A549 (cell line): ENCODE measurements around the gene PFDN1. TPM values are rescaled to one million over a fixed set of nuclear protein-coding genes. Genes with fewer than 3 reads are reported as not detected.

ENCODE experiments used
- ATAC-seq, 2 experiments: fragments of 200-7000 bp in 1 of 2; fragments of >200 bp in 1 of 2; cut with Nextera tagmentation in 1 of 2; cut with Tn5 transposase in 1 of 2; 3 replicates each; pipeline versions ENCODE4 v1.8.0 to v1.9.1; 2018 to 2020; ENCODE audit warnings: mild to moderate bottlenecking in 1 of 2, moderate library complexity in 1 of 2
- CTCF ChIA-PET: fragments of 300-600 bp; sonication (Branson Sonifier 250); formaldehyde crosslinking; extraction: SDS; loops from one replicate; lab custom pipeline; 2021; ENCODE audit warnings: antibody characterized with exemption, inconsistent platforms; lab: Yijun Ruan, JAX
- POLR2A ChIA-PET: fragments of 350-600 bp; formaldehyde crosslinking; extraction: SDS; loops from one replicate; lab custom pipeline; 2021; ENCODE audit warnings: antibody characterized with exemption, inconsistent platforms; lab: Yijun Ruan, JAX
- DNase-seq, 2 experiments: peaks; one replicate each; pipeline versions ENCODE4 v3.0.0 to v3.0.0-alpha.2; 2011 to 2016; ENCODE audit warnings: low read depth in 1 of 2, low spot score in 1 of 2
- FAIRE-seq: peaks from 2 replicates; lab custom pipeline; 2011; peaks lifted over from hg19 to GRCh38; lab: Jason Lieb, UNC
- H3K27ac ChIP-seq, 2 experiments: fragments of >200 bp; sonication (Bioruptor Twin); formaldehyde crosslinking; 3 replicates each; pipeline ENCODE4 v1.5.1; 2016 to 2017
- H3K4me1 ChIP-seq: fragments of >200 bp; sonication (Bioruptor Twin); formaldehyde crosslinking; 3 replicates; pipeline ENCODE4 v1.6.1; 2016
- H3K4me2 ChIP-seq: fragments of >200 bp; sonication (Bioruptor Twin); formaldehyde crosslinking; 3 replicates; pipeline ENCODE4 v1.6.1; 2016
- H3K4me3 ChIP-seq: fragments of >200 bp; sonication (Bioruptor Twin); formaldehyde crosslinking; 3 replicates; pipeline ENCODE4 v1.5.1; 2016
- H3K9me3 ChIP-seq: fragments of >200 bp; sonication (Bioruptor Twin); formaldehyde crosslinking; 3 replicates; pipeline ENCODE4 v1.6.1; 2016
- CEBPB ChIP-seq, 2 experiments: fragments of >200 bp in 1 of 2; sonication (Bioruptor Twin) in 1 of 2; formaldehyde crosslinking in 1 of 2; IDR thresholded peaks; 2 replicates each; pipeline ENCODE4 v1.6.1; 2012 to 2016
- EHF ChIP-seq: fragments of 250-450 bp; sonication (Bioruptor Pico); IDR thresholded peaks from 2 replicates; pipeline ENCODE4 v1.5.0; 2020; ENCODE audit warnings: mild to moderate bottlenecking
- EP300 ChIP-seq, 2 experiments: fragments of >200 bp; sonication (Bioruptor Twin); formaldehyde crosslinking; IDR thresholded peaks; 2 replicates in 1 of 2; 3 replicates in 1 of 2; pipeline ENCODE4 v1.6.1; 2016 to 2017
- FOSB ChIP-seq: fragments of 250-450 bp; sonication (Bioruptor Pico); IDR thresholded peaks from 2 replicates; pipeline ENCODE4 v1.5.0; 2020; ENCODE audit warnings: mild to moderate bottlenecking, moderate library complexity
- FOXS1 ChIP-seq: fragments of 250-450 bp; sonication (Bioruptor Pico); IDR thresholded peaks from 2 replicates; pipeline ENCODE4 v1.5.0; 2020; ENCODE audit warnings: mild to moderate bottlenecking, moderate library complexity
- HDAC2 ChIP-seq: fragments of 200-600 bp; sonication (generic); IDR thresholded peaks from 2 replicates; pipeline ENCODE4 v1.6.1; 2016
- HEYL ChIP-seq: fragments of 250-450 bp; sonication (Bioruptor Pico); IDR thresholded peaks from 2 replicates; pipeline ENCODE4 v1.8.0; 2021; ENCODE audit warnings: mild to moderate bottlenecking, moderate library complexity
- HOXB13 ChIP-seq: fragments of 250-450 bp; sonication (Bioruptor Pico); IDR thresholded peaks from 2 replicates; pipeline ENCODE4 v1.5.0; 2020; ENCODE audit warnings: low read depth, mild to moderate bottlenecking, moderate library complexity
- HOXB5 ChIP-seq: fragments of 250-450 bp; sonication (Bioruptor Pico); IDR thresholded peaks from 2 replicates; pipeline ENCODE4 v1.5.0; 2020; ENCODE audit warnings: mild to moderate bottlenecking, moderate library complexity
- JUN ChIP-seq, 2 experiments: fragments of >200 bp; sonication (Bioruptor Twin); formaldehyde crosslinking; IDR thresholded peaks; 2 replicates in 1 of 2; 3 replicates in 1 of 2; pipeline ENCODE4 v1.6.1; 2016 to 2017
- JUNB ChIP-seq: fragments of >200 bp; sonication (Bioruptor Twin); formaldehyde crosslinking; IDR thresholded peaks from 2 replicates; pipeline ENCODE4 v1.6.1; 2016
- MYC ChIP-seq: IDR thresholded peaks from 2 replicates; pipeline ENCODE4 v1.6.1; 2012; ENCODE audit warnings: mild to moderate bottlenecking, inconsistent platforms, low read length, improper control_type of control experiment, borderline replicate concordance
- PHF8 ChIP-seq: fragments of 200-600 bp; sonication (generic); IDR thresholded peaks from 2 replicates; pipeline ENCODE4 v1.6.1; 2016; ENCODE audit warnings: low read depth, mild to moderate bottlenecking, antibody characterized with exemption, moderate library complexity, borderline replicate concordance
- RARB ChIP-seq: fragments of 250-450 bp; sonication (Bioruptor Pico); IDR thresholded peaks from 2 replicates; pipeline ENCODE4 v1.8.0; 2021; ENCODE audit warnings: mild to moderate bottlenecking, moderate library complexity
- RFX5 ChIP-seq: fragments of 450-650 bp; IDR thresholded peaks from 2 replicates; pipeline ENCODE4 v1.7.1; 2014; ENCODE audit warnings: antibody characterized with exemption, mild to moderate bottlenecking, moderate library complexity
- SREBF2 ChIP-seq: fragments of 450-650 bp; IDR thresholded peaks from 2 replicates; pipeline ENCODE4 v1.6.1; 2014; ENCODE audit warnings: mild to moderate bottlenecking, moderate library complexity
- TP53 ChIP-seq: fragments of 250-450 bp; sonication (Bioruptor Pico); IDR thresholded peaks from 2 replicates; pipeline ENCODE4 v1.5.0; 2021; ENCODE audit warnings: mild to moderate bottlenecking, moderate library complexity
- ZSCAN20 ChIP-seq: fragments of 250-450 bp; sonication (Bioruptor Pico); IDR thresholded peaks from 2 replicates; pipeline ENCODE4 v1.8.0; 2022; ENCODE audit warnings: mild to moderate bottlenecking, moderate library complexity
- WGBS: methylation state at CpG from one replicate; pipeline ENCODE4 v1.1.6; 2017; ENCODE audit errors: missing lambda C conversion rate; 5-methylcytosine and 5-hydroxymethylcytosine counted together
- polyA plus RNA-seq, 4 experiments: library from polyadenylated mRNA; depleted of rRNA in 3 of 4; stranded (reverse); fragments of >200 nt; fragmentation: RNase III in 1 of 4; extraction: RNeasy Plus Mini Kit Qiagen cat#74134 plus additional on column Dnase treatment in 1 of 4; gene quantifications; 2 replicates in 3 of 4; 3 replicates in 1 of 4; pipeline ENCODE4 v1.2.3, GENCODE V29; 2011 to 2017
- TF ChIP-seq, protein P1 (sequence below): fragments of >200 bp; sonication (Bioruptor Twin); formaldehyde crosslinking; IDR thresholded peaks from 3 replicates; pipeline ENCODE4 v1.5.1; 2016
- TF ChIP-seq, protein P2 (sequence below): IDR thresholded peaks from 2 replicates; pipeline ENCODE4 v1.6.1; 2012
- TF ChIP-seq, protein P3 (sequence below): IDR thresholded peaks from 2 replicates; pipeline ENCODE4 v1.6.1; 2012
- TF ChIP-seq, protein P4 (sequence below): fragments of 250-450 bp; sonication (Bioruptor Pico); IDR thresholded peaks from 2 replicates; pipeline ENCODE4 v1.5.0; 2021; ENCODE audit warnings: mild to moderate bottlenecking, moderate library complexity, borderline replicate concordance
- TF ChIP-seq, protein P5 (sequence below): fragments of 200-600 bp; sonication (generic); IDR thresholded peaks from 2 replicates; pipeline ENCODE4 v1.6.1; 2016; ENCODE audit warnings: antibody characterized with exemption, mild to moderate bottlenecking, moderate library complexity
- TF ChIP-seq, protein P6 (sequence below): fragments of 150-350 bp; IDR thresholded peaks from 2 replicates; pipeline ENCODE4 v1.6.1; 2014; ENCODE audit warnings: low read depth, mild to moderate bottlenecking, low read length
- TF ChIP-seq, protein P7 (sequence below): fragments of 250-450 bp; sonication (Bioruptor Pico); IDR thresholded peaks from 2 replicates; pipeline ENCODE4 v1.5.0; 2020; ENCODE audit warnings: low read depth, mild to moderate bottlenecking, moderate library complexity

The PFDN1 gene
- polyA plus RNA-seq, 2 of the 4 experiments (the other 2 are of a cell fraction): 90.4 to 201 TPM

DNA sequence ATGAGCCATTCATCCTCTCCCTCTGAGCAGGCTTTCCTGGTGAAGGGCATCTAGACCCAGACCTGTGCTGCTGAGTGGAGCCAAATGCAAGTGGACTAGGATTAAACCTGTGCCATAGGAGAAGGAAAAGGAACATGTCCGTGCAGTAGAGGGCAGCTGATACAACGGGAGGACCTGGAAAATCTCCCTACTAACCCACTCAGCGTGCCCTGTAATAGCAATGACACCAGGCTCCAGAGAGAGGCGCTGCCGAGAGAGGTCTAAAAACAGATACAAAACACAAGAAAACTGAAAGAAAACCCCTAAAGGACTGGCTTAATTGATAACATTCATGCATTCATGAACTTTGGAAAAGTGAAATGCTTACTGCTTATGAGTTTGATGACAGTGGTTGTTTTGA lies 60.8 kb downstream of the PFDN1 start:
- no peak overlapping the region for H3K4me2 ChIP-seq

DNA sequence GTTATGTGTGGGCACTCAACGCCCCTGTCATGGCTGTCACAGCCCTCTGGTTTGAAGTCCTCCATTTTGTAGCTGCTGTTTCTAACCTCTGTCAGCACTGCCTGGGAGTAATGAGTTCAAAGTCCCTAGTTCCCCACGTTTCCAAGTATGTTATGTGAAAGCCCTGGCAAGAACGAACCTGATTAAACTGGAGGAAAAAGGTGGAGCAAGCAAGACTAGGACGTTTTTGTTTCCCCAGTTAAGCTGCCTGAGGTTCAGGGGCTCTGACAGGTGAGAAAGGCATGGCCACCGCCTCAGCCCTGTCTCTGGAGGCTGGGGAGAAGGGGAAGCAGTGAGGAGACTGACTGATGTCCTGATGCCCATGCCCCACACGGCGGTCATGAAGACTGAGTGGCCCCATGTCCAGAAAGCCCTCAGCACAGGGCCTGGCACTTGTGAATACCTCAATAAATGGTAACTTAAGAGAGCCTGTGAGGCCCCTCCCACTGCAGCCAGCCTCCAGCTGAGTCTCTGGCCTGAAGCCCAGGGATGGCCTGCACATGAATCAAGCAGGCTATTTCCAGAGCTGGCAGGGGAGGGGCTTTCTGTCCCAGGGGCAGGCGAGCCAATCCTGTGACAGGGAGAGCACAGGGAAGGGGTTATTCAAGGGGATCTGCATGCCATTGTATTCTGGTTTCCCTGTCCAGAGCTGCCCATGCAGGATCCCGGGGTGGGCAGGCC lies 61.8 kb downstream of the PFDN1 start:
- CTCF ChIA-PET: interaction anchor here (1.0 to 42.9 kb wide), 10 partner anchors 13 to 399 kb away, joined by 3 to 1613 read pairs (median 4); partner anchors contain the start of genes HBEGF, PFDN1 and SLC4A9
- Histone ChIP-seq H3K27ac (peak overlapping the region in 1 of 2 experiments; percentile 54; a peak in 2 of 6 replicates), H3K9me3 (no peaks in the 10 kb centered on the region), H3K4me1 (peaks cover 29% of the 10 kb centered on the region), H3K4me3 (no peak overlapping the region), H3K4me2 (peak overlapping the region; percentile 25; the same call in 2 of the 3 replicates)
- peak; percentile 41 to 54 for ATAC-seq
- POLR2A ChIA-PET: interaction anchor here (2.5 kb wide), 1 partner anchor 105 kb away, joined by 19 read pairs; the partner anchor contains the start of gene HBEGF
- FAIRE-seq: no peak
- DNase-seq: peak; percentile 34 to 63
- 55% methylated on average over 9 of the region's 9 CpGs for WGBS
- TF ChIP-seq HDAC2 (no peak), JUNB (no peak), RFX5 (no peak), PHF8 (no peak), JUN (IDR thresholded peaks at IDR 0.05) (no peak), CEBPB (IDR thresholded peaks at IDR 0.05) (no peak), FOXS1 (CRISPR knock-in tag) (no peak), HOXB13 (CRISPR knock-in tag) (no peak), EP300 (IDR thresholded peaks at IDR 0.05) (no peak), EHF (no peak), SREBF2 (no peak), HEYL (CRISPR knock-in tag) (no peak), MYC (no peak), HOXB5 (CRISPR knock-in tag) (no peak)
- TF ChIP-seq, protein P1, sequence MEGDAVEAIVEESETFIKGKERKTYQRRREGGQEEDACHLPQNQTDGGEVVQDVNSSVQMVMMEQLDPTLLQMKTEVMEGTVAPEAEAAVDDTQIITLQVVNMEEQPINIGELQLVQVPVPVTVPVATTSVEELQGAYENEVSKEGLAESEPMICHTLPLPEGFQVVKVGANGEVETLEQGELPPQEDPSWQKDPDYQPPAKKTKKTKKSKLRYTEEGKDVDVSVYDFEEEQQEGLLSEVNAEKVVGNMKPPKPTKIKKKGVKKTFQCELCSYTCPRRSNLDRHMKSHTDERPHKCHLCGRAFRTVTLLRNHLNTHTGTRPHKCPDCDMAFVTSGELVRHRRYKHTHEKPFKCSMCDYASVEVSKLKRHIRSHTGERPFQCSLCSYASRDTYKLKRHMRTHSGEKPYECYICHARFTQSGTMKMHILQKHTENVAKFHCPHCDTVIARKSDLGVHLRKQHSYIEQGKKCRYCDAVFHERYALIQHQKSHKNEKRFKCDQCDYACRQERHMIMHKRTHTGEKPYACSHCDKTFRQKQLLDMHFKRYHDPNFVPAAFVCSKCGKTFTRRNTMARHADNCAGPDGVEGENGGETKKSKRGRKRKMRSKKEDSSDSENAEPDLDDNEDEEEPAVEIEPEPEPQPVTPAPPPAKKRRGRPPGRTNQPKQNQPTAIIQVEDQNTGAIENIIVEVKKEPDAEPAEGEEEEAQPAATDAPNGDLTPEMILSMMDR: no peak
- TF ChIP-seq, protein P2, sequence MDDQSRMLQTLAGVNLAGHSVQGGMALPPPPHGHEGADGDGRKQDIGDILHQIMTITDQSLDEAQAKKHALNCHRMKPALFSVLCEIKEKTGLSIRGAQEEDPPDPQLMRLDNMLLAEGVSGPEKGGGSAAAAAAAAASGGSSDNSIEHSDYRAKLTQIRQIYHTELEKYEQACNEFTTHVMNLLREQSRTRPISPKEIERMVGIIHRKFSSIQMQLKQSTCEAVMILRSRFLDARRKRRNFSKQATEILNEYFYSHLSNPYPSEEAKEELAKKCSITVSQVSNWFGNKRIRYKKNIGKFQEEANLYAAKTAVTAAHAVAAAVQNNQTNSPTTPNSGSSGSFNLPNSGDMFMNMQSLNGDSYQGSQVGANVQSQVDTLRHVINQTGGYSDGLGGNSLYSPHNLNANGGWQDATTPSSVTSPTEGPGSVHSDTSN: no peak
- TF ChIP-seq, protein P3, sequence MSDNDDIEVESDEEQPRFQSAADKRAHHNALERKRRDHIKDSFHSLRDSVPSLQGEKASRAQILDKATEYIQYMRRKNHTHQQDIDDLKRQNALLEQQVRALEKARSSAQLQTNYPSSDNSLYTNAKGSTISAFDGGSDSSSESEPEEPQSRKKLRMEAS: no peak
- TF ChIP-seq, protein P4, sequence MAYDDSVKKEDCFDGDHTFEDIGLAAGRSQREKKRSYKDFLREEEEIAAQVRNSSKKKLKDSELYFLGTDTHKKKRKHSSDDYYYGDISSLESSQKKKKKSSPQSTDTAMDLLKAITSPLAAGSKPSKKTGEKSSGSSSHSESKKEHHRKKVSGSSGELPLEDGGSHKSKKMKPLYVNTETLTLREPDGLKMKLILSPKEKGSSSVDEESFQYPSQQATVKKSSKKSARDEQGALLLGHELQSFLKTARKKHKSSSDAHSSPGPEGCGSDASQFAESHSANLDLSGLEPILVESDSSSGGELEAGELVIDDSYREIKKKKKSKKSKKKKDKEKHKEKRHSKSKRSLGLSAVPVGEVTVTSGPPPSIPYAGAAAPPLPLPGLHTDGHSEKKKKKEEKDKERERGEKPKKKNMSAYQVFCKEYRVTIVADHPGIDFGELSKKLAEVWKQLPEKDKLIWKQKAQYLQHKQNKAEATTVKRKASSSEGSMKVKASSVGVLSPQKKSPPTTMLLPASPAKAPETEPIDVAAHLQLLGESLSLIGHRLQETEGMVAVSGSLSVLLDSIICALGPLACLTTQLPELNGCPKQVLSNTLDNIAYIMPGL (CRISPR knock-in tag): no peak
- TF ChIP-seq, protein P5, sequence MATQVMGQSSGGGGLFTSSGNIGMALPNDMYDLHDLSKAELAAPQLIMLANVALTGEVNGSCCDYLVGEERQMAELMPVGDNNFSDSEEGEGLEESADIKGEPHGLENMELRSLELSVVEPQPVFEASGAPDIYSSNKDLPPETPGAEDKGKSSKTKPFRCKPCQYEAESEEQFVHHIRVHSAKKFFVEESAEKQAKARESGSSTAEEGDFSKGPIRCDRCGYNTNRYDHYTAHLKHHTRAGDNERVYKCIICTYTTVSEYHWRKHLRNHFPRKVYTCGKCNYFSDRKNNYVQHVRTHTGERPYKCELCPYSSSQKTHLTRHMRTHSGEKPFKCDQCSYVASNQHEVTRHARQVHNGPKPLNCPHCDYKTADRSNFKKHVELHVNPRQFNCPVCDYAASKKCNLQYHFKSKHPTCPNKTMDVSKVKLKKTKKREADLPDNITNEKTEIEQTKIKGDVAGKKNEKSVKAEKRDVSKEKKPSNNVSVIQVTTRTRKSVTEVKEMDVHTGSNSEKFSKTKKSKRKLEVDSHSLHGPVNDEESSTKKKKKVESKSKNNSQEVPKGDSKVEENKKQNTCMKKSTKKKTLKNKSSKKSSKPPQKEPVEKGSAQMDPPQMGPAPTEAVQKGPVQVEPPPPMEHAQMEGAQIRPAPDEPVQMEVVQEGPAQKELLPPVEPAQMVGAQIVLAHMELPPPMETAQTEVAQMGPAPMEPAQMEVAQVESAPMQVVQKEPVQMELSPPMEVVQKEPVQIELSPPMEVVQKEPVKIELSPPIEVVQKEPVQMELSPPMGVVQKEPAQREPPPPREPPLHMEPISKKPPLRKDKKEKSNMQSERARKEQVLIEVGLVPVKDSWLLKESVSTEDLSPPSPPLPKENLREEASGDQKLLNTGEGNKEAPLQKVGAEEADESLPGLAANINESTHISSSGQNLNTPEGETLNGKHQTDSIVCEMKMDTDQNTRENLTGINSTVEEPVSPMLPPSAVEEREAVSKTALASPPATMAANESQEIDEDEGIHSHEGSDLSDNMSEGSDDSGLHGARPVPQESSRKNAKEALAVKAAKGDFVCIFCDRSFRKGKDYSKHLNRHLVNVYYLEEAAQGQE: no peak

More for the DNA sequence above, 60.8 kb downstream of the PFDN1 start:
- ChIA-PET CTCF (interaction anchor here (0.7 to 42.9 kb wide), 8 partner anchors 10 to 385 kb away, joined by 3 to 1613 read pairs (median 4); partner anchors contain the start of genes HBEGF and SLC4A9), POLR2A (interaction anchor here (0.8 kb wide), 1 partner anchor 103 kb away, joined by 3 read pairs; no protein-coding TSS in a partner anchor)
- FAIRE-seq (no peak), ATAC-seq (no peak), DNase-seq (peak in 1 of 2 experiments; percentile 21)
- Histone ChIP-seq H3K9me3 (no peaks in the 10 kb centered on the region), H3K27ac (peak overlapping the region in 1 of 2 experiments; percentile 54; a peak in 1 of 6 replicates), H3K4me3 (no peak overlapping the region), H3K4me1 (peaks cover 29% of the 10 kb centered on the region)
- TF ChIP-seq, protein P6, sequence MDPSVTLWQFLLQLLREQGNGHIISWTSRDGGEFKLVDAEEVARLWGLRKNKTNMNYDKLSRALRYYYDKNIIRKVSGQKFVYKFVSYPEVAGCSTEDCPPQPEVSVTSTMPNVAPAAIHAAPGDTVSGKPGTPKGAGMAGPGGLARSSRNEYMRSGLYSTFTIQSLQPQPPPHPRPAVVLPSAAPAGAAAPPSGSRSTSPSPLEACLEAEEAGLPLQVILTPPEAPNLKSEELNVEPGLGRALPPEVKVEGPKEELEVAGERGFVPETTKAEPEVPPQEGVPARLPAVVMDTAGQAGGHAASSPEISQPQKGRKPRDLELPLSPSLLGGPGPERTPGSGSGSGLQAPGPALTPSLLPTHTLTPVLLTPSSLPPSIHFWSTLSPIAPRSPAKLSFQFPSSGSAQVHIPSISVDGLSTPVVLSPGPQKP: no peak
- TF ChIP-seq MYC (no peak), RARB (CRISPR knock-in tag) (no peak), TP53 (no peak), ZSCAN20 (CRISPR knock-in tag) (no peak), FOXS1 (CRISPR knock-in tag) (no peak), FOSB (no peak)
- TF ChIP-seq, protein P7, sequence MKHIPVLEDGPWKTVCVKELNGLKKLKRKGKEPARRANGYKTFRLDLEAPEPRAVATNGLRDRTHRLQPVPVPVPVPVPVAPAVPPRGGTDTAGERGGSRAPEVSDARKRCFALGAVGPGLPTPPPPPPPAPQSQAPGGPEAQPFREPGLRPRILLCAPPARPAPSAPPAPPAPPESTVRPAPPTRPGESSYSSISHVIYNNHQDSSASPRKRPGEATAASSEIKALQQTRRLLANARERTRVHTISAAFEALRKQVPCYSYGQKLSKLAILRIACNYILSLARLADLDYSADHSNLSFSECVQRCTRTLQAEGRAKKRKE (CRISPR knock-in tag): no peak
- WGBS: 84% methylated on average over 5 of the region's 5 CpGs
